ENCODE results near the gene THOC1.

THOC1 gene

DNA sequence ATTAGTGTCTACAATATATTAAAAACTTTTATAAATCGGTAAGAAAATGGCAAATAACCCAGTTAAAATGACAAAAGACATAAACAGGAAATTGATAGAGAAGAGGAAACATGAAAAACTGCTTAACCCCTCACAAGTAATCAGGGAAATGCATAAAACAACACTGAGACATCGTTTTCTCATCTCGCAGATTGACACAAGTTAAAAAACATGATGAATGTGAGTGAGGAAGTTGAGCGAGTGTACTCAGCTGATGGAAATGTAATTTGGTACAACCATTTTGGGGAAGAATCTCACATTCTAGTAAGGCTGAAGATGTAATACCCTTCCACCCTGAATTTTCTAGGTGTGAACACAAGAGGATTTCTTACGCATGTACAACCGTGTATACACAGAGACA, 18.0 kb upstream of the THOC1 start:
- no peak for DNase-seq (ENCODE audit: low spot score)

DNA sequence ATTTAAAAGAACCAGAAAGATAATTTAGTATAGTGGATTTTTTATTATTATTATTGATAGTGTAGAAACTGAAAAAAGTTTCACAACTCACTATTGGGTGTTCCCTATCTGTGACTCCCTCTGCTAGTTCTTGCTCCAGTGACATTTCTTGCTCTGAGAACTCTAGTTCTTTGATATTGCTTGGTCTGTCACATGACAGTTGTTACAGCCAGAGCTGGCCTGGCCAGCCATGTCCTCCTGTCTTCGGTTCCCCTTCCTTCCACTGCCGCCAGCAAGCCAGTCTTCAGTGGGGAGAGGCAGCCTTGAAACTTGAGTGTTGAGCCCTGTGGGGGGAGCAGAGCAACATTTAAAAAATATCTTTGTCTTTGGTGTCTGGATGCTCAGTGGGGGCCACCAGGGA, 7.6 kb upstream of the THOC1 start:
- no peak for DNase-seq (ENCODE audit: low spot score)

DNA sequence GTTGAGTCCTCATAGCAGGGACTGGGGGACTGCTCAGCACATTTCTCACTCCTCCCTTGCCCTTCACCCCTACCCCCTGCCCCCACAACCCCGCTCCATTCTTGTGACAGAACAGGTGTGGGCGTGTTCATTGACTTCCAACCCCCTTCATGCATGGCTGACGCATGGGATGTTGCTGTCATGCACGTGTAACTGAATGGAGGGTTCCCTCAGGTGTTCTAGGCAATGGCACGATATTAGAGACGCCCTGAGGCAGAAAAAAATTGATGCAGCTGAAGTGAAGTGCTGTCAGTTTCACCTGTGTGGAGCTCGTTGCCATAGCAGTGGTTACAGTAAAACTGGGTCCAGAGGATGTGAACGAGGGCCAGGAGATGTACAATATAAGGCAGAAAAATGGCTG, 6.5 kb upstream of the THOC1 start:
- DNase-seq (ENCODE audit: low spot score): no peak

DNA sequence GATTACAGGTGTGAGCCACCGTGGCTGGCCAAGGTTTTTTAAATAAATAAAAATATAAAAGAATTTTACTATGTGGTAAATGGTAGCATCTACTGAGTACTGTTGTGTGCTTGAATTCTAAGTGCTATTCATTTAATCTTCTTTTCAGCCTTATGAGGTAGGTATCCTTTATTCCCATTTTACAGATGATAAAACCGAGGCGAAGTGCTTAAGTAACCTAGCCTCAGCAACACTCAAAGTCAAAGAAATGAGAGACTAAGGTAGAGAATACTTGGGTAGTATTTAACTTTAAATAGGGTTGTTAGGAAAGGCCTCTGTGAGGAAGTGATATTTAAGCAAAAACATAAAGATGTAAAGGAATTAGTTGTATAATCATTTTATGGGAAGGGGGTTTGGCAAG, 5.7 kb upstream of the THOC1 start:
- no peak for DNase-seq (ENCODE audit: low spot score)

DNA sequence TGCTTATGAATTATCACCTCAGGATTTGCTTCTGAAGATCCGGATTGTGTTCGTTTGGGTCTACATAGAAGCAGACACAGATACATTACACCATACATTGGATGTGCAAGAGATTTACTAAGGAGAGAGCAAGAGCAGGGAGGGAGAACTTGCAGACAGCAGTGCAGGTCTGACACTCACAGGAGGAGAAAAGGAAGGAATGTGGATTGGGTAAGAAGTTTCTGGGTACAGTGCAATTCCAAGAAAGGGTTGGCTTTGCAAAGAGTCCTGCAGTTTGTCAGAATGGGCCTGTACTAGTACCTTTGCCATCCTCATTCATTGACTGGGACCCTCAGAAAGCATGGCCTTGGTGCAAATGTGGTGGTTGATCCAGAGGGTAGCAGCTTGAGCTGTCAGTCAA, 4.8 kb upstream of the THOC1 start:
- no peak for DNase-seq (ENCODE audit: low spot score)

DNA sequence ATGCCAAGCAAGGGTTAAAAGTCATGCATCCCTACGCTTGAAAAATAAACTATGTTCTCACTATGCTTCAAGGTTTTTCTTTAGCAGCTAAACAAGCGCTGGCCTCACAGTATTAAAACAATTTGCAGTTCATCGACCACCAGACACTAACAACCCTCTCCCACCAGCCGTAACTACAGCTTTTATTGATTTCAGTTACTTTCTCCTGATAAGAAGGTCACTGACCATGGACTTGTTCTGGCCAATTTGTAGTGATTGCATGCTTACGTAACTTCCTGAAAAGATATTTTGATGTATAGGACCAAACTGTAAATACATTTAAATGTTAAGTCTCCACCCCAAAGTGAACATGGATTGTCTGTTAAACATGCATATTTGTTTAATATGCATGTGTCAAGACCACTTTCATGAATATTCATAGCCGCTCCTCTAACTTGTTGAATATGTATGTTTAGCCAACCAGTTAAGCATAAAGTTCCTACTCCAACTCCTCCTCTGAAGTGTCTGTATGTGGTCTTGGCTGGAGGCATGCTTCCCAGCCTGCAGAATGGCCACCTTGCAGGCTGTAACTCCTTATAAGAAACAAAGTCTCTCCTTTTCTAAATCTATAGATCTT, 1.7 kb upstream of the THOC1 start:
- no peak for DNase-seq (ENCODE audit: low spot score)

DNA sequence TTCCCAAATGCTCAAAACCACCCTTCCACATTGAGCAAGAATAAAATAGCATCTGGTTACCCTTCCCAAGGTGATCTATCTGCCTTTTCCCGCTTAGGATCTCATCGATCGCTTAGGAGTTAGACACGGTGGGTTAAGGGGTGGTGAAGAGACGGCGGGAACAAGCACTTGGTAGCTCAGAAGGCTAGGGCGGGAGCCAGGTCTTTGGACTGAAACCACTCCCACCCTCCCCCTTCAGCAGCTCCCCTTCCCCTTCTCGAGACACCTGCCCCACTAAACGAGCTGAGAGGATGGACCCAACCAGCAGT, 513 bp downstream of the THOC1 start:
- DNase-seq (ENCODE audit: low spot score): no peak

DNA sequence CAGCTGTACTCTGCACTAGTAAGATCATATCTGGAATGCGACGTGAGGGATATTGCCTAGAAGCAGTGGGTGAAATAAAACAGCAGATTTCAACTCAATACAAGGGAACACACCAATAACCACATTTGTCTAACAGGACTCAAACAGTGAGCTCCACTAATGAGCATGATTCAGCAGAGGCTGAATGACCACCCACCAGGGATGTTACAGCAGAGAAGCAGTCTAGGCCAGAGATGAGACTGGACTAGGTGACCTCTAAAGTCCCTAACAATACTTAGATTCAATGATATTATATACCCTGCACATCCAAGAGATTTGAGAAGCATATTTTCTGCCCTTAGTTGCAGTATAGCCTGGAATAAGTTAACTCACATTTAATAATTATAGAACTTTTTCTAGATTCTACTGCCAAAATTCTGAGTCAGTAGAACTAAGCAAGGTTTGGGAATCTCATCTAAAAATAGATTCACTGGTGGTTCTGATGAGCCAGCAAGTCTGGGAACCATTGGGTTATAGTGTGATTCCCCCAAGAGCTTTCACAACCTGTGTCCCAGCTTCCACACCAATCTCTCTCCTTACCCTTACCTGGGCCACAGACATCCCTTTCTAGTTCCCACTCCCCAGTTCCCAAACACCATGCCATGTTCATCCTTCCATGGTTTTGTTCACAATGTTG, 6.3 kb downstream of the THOC1 start:
- DNase-seq (ENCODE audit: low spot score): no peak

DNA sequence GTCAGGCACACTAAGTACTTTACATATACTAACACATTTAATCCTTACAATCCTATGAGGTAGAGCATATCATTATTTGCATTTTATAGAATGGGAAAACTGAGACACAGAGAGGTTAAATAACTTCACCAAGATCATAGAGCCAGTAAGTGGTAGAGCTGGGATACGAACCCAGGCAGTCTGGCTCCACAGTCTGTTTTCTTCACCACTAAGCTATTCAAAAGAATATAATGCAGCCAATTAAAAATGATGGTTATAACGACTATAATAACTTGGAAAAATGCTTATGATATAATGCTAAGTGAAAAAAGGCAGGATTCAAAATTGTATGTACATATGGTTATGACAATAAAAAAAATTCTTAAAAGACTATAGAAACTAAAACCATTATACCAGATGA, 7.3 kb downstream of the THOC1 start:
- DNase-seq (ENCODE audit: low spot score): no peak

DNA sequence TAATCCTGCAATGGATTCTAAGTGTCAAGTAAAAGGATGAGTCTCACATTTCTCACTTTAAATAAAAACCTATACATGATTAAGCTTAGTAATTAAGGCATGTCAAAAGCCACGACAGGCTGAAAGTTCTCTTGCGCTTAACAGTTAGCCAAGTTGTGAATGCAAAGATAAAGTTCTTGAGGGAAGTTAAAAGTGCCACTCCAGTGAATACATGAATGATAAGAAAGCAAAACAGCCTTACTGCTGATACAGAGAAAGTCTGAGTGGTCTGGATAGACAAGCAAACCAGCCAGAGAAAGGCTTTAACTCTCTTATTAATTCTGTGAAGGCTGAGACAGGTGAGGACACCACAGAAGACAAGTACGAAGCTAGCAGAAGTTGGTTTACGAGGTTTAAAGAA, 12.7 kb downstream of the THOC1 start:
- no peak for DNase-seq (ENCODE audit: low spot score)

DNA sequence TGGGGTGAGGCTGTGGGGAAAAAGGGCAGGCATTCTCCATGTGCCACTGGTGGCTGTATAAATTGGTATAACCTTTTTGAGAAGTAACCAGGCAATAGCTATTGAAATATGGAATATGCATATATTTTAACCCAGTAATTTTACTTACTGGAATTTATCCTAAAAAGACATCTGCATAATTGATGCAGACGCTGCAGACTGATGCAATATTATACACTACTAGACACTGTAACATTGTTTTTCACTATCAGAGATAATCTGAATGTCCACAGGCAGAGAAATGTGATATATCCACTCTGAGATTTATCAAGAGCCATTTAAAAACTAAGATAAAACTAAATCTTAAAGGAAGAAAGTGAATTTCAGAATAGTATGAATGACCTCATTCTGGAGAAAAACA, 14.7 kb downstream of the THOC1 start:
- DNase-seq (ENCODE audit: low spot score): no peak

DNA sequence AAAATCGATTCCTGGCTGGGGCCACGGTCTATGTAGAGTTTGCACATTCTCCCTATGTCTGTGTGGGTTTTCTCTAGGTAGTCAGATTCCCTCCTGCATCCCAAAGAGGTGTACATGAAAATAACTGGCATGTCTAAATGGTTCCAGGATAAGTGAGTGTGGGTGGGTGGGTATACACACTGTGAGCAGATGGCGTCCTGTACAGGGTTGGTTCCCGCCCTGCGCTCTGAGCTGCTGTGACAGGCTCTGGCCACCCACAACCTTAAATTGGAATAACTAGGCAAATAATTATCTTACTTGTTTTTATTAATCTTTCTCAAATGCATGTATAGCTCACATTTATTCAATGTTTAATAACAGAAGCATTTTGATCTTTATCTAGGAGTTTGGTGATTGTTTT, 16.3 kb downstream of the THOC1 start:
- DNase-seq (ENCODE audit: low spot score): no peak

DNA sequence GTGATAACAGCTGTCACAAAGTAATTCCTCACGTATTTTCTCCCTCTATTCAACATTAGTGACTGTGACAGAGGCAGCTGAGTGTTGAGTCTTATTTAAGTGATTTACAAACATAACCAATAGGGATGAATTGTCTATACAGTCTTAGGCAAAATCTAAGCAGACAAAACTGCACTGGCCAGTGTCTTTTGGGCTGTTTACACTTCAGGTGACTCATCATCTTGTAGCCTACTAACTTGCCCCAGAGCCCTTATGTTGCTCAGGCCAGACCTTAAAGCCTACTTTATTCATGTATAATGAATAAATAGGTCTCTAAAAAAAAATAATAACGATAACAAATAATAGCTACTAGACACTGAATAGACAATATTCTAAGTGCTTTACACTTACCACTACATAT, 17.2 kb downstream of the THOC1 start:
- no peak for DNase-seq (ENCODE audit: low spot score)

DNA sequence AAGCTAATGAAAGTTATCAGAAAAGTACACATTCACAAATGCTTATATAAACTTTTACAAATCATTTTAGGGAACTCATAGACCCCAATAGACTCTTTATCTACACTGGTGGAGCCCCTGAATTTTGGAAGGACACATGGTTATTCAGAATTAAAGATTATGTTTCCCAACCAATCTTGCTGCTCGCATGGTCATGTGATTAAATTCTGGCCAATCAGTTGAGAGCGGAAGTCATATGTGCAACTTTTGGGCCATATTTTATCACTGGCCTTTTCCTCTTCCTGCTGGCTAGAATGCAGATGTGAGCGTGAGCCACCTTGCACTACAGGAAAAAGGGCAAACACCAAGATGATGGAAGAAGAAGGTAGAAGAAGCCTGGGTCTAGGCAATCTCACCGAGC, 19.8 kb downstream of the THOC1 start:
- DNase-seq (ENCODE audit: low spot score): no peak

DNA sequence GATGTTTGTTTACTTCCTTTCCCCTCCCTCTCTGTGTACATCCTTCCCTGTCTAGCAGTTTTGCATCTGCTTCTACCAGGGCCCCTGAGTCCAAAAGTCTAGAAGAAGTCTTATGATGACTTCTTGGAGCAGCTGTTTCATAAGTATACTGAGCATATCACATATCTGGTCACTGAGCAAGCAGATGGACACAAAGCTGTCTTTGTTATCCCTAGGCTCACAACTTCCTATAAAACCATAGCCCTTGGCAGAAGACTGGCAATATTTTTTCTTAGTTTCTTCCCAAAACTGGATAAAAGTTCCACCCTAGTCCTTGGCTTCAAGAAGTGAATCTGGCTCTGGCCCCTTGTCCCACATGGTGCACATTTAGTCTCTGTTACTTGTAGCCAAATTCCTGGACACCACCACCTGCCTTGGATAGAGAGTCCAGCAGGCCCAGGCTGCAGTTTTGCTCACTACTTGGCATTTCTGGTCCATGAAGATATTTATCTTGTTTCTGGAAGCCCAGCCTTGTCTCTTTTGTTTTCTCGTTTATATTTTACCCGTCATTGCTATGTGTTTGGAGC, 22.5 kb downstream of the THOC1 start:
- no peak for DNase-seq (ENCODE audit: low spot score)

DNA sequence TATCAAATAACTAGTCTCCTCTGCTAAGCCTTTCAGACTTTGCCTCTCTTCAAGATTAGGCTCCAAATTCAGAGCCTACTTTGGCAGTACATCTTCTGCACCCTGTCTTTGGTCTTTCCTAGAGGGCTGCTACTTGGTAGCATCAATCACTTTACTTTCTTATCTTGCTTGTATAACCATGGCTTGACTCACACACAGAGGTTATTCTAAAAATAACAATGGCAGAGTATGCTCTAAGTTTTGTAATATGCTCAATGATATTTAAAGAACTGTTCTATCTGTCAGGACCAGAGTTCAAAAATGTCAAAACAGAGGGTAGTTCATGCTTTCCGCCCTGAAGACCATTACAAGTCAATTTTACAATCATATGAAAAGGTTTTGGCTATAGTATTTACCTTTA, 27.7 kb downstream of the THOC1 start:
- no peak for DNase-seq (ENCODE audit: low spot score)

DNA sequence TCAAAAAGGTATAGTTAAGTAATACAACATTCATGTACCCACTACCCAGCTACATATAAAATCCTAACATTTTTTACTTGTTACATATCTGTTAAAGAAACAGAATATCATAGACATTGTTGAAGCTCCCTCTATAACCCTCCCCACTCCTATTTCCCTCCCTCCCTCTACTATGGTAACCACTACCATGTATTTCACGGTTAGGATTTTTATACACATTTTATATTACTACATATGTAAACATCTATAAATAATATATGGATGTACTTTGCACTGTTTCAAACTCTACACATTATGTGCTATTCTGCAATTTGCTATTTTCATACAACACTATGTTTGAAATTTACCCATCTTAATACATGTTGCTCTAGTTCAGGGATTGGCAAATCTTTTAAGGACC, 36.3 kb downstream of the THOC1 start:
- DNase-seq (ENCODE audit: low spot score): no peak

DNA sequence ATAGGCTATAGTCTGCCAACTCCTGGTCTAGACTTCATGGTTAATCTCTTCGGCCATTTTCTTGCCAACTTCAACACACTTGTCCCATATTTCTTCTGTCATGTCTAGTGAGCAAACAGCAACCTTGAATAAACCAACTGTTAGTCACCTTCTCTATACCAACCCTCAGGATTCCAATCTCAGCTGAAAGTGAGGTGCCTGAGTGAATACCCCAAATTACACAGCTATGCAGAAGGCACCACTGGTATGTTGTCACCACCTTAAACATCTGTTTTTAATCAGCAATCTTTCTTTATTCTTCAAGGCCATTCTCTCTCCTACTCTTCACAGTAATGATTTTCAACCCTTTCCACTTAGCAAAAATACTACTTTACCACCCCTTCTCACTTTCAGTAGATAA, 39.3 kb downstream of the THOC1 start:
- DNase-seq (ENCODE audit: low spot score): no peak

DNA sequence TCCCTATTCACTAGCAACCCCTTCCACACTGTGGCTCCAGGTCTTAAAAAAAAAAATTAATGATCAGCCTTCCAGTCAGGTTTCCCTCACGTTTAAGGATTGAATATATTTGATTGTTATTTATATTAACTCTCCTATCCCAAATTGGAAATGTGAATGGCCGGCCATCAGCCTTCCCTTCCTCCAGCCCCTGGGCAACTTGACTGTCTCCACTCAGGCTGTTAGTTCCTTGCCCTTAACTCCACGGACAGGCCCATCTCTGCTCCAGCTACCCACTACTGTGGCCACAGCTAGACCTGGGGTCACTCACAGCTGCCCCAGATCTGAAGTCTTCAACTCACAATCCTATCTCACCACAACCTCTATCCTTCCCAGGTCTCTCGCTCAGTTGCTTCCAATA, 39.9 kb downstream of the THOC1 start:
- DNase-seq (ENCODE audit: low spot score): no peak

DNA sequence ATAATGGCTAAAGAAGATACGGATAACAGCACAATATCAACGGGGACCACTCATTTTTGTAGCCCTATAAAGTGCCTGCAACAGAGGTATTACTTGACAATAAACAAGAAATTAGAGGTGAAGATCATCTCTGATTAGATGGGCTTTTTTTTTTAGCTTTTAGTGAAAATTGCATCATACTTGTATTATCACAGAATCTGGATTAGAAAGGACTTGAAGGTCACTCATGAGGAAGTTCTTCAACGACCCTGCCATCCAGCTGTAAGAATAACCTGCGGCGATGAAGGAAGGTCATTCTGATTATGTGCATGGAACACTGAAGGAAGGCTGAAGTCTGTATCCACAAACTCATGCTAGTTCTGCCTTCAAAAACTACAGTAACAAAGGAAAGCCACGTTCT, 40.5 kb downstream of the THOC1 start:
- DNase-seq (ENCODE audit: low spot score): no peak

DNA sequence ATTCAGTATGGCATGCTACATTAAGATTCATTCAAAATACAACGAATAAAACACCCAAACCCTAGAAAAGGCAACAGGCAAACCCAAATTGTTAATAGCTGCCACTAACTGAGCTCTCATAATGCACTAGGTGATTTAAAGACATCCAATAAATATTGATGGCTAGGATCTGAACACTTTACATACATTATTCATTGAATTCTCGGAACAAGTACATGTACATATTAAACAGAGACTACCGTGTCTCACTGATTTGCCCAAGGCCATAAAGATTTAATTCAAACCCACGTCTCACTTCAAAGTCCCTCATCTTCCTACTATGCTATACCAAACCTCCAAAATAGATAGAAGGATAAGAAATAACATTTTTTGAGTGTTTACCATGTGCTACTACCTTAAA, 42.1 kb downstream of the THOC1 start:
- no peak for DNase-seq (ENCODE audit: low spot score)

DNA sequence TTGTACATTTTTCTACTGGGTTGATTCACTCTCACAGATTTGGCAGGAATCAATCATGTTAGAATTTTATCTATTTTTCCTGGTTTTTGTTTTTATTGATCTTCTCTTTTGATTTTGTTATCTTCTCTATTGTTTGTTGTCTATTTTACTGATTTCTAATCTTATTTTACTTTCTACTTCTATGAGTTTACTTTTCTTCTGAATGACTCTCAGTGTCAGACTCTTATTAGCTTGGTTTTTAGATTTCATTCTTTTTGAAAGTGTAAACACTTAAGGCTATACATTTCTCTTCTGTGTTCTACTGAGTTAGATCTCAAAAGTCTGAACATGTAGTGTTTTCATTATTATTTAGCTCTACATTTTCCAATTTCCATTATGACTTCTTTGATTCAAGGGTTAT, 47.1 kb downstream of the THOC1 start:
- DNase-seq (ENCODE audit: low spot score): no peak

DNA sequence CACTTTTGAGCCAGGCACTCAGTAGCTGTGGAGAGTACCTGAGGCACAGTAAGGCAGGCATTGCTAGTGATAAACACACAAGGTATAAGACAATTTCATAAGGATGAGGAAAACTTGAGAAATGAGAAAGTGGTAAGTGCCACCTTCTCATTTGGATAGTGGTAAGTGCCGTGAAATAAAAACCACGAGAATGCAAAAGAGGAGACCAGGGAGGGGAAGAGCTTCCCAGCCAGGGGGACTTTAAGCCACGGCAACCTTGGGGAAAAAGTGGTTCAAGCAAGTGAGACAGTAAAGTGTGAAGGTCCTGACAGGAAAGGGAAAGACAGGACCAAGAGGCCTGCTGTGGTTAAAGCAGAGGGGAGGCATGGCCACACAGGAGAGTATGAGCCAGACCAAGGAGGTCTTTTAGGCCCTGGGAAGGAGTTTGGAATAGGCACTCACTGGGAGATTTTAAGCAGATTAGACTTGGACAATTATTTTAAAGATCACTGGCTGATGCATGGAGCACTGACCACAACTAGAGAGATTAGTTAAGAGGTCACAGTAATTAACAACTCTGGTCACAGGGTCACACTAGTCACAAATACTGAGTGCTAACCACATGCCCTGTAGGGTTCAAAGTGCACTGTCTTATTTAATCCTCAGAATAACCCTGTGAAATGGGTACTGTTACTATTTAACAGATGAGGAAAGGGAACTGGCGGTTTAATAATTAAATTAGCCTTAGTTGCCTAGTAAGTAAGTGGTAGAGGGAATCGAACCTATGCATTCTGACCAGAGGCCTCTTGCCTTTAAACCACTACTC, 50.1 kb downstream of the THOC1 start:
- DNase-seq (ENCODE audit: low spot score): no peak

All from activated CD4-positive, alpha-beta T cell treated with anti-CD3 and anti-CD28 coated beads, Interleukin-2, Interleukin-4, amounts not matched to agents 100 ng/mL and 50 ng/mL, durations not matched to agents 16 hours and 8 hours (primary cell).